ENCODE measurements around the gene ZNF502.

ZNF502 gene

GRCh38 chr3:44687898-44688297 is 24.6 kb upstream of the ZNF502 start:
- Histone ChIP-seq H3K4me1 (ENCODE audit: control insufficient read depth, insufficient read depth, low read length, unreplicated experiment) (peaks cover 3% of the 10 kb centered on the region), H3K4me3 (ENCODE audit: low read depth, low read length) (no peak overlapping the region), H3K79me2 (ENCODE audit: control insufficient read depth, insufficient read depth, low read length, unreplicated experiment) (no peaks in the 10 kb centered on the region), H3K36me3 (ENCODE audit: insufficient read depth, low read length) (peaks cover 13% of the 10 kb centered on the region; the same call in 1 of the 2 replicates), H2AFZ (ENCODE audit: low read length, unreplicated experiment) (no peak overlapping the region), H3K27me3 (ENCODE audit: insufficient read depth, low read length) (peaks cover 20% of the 10 kb centered on the region; the same call in 1 of the 2 replicates), H3K27ac (ENCODE audit: low read depth, low read length) (no peak overlapping the region)

- no peaks in the 10 kb centered on the region for H3K27me3 ChIP-seq (ENCODE audit: insufficient read depth, low read length)
These were observed 9.0 kb downstream of the ZNF502 start for GRCh38 chr3:44721231-44722102.

GRCh38 chr3:44722103-44722401 is 9.6 kb downstream of the ZNF502 start:
- H3K36me3 ChIP-seq (ENCODE audit: insufficient read depth, low read length), result peaks cover 59% of the 10 kb centered on the region

More at GRCh38 chr3:44721231-44722102, 9.0 kb downstream of the ZNF502 start:
- peaks cover 65% of the 10 kb centered on the region for H3K36me3 ChIP-seq (ENCODE audit: insufficient read depth, low read length)
- H3K4me3 ChIP-seq (ENCODE audit: low read depth, low read length), result no peak overlapping the region
- H3K79me2 ChIP-seq (ENCODE audit: control insufficient read depth, insufficient read depth, low read length, unreplicated experiment), result no peaks in the 10 kb centered on the region
- H3K4me1 ChIP-seq (ENCODE audit: control insufficient read depth, insufficient read depth, low read length, unreplicated experiment), result no peaks in the 10 kb centered on the region
- no peak overlapping the region for H2AFZ ChIP-seq (ENCODE audit: low read length, unreplicated experiment)
- no peak overlapping the region for H3K27ac ChIP-seq (ENCODE audit: low read depth, low read length)

GRCh38 chr3:44729384-44729910 is 17.0 kb downstream of the ZNF502 start, which contains the start of gene ZNF501:
ZNF501 (plus strand) TSS chr3:44729635; CDS start chr3:44734422, 4,787 bp downstream.
- Histone ChIP-seq H3K4me3 (ENCODE audit: low read depth, low read length) (peak within 1 kb of the TSS; percentile 78), H3K79me2 (ENCODE audit: control insufficient read depth, insufficient read depth, low read length, unreplicated experiment) (no peaks in the 10 kb centered on the region), H3K27ac (ENCODE audit: low read depth, low read length) (peak within 1 kb of the TSS; percentile 5; the same call in 1 of the 2 replicates), H3K36me3 (ENCODE audit: insufficient read depth, low read length) (peaks cover 47% of the 10 kb centered on the region), H2AFZ (ENCODE audit: low read length, unreplicated experiment) (peak within 1 kb of the TSS; percentile 92), H3K27me3 (ENCODE audit: insufficient read depth, low read length) (no peaks in the 10 kb centered on the region), H3K4me1 (ENCODE audit: control insufficient read depth, insufficient read depth, low read length, unreplicated experiment) (no peaks in the 10 kb centered on the region)

More at GRCh38 chr3:44722103-44722401, 9.6 kb downstream of the ZNF502 start:
- Histone ChIP-seq H3K4me1 (ENCODE audit: control insufficient read depth, insufficient read depth, low read length, unreplicated experiment) (no peaks in the 10 kb centered on the region), H3K27me3 (ENCODE audit: insufficient read depth, low read length) (no peaks in the 10 kb centered on the region), H3K27ac (ENCODE audit: low read depth, low read length) (no peak overlapping the region), H3K79me2 (ENCODE audit: control insufficient read depth, insufficient read depth, low read length, unreplicated experiment) (no peaks in the 10 kb centered on the region), H3K4me3 (ENCODE audit: low read depth, low read length) (no peak overlapping the region), H2AFZ (ENCODE audit: low read length, unreplicated experiment) (no peak overlapping the region)

GRCh38 chr3:44734646-44735168 is 22.2 kb downstream of the ZNF502 start:
- H3K27me3 ChIP-seq (ENCODE audit: insufficient read depth, low read length), result no peaks in the 10 kb centered on the region
- H3K27ac ChIP-seq (ENCODE audit: low read depth, low read length), result no peak overlapping the region
- no peak overlapping the region for H2AFZ ChIP-seq (ENCODE audit: low read length, unreplicated experiment)
- no peaks in the 10 kb centered on the region for H3K4me1 ChIP-seq (ENCODE audit: control insufficient read depth, insufficient read depth, low read length, unreplicated experiment)
- H3K79me2 ChIP-seq (ENCODE audit: control insufficient read depth, insufficient read depth, low read length, unreplicated experiment), result no peaks in the 10 kb centered on the region
- peaks cover 66% of the 10 kb centered on the region for H3K36me3 ChIP-seq (ENCODE audit: insufficient read depth, low read length)
- H3K4me3 ChIP-seq (ENCODE audit: low read depth, low read length), result no peak overlapping the region

- Histone ChIP-seq H3K4me1 (ENCODE audit: control insufficient read depth, insufficient read depth, low read length, unreplicated experiment) (peaks cover 5% of the 10 kb centered on the region), H3K79me2 (ENCODE audit: control insufficient read depth, insufficient read depth, low read length, unreplicated experiment) (peaks cover 68% of the 10 kb centered on the region), H2AFZ (ENCODE audit: low read length, unreplicated experiment) (peak overlapping the region; percentile 90), H3K27me3 (ENCODE audit: insufficient read depth, low read length) (no peaks in the 10 kb centered on the region), H3K36me3 (ENCODE audit: insufficient read depth, low read length) (peaks cover 52% of the 10 kb centered on the region), H3K27ac (ENCODE audit: low read depth, low read length) (peak overlapping the region; percentile 63), H3K4me3 (ENCODE audit: low read depth, low read length) (peak overlapping the region; percentile 80)
These were observed 48.6 kb downstream of the ZNF502 start for GRCh38 chr3:44761101-44761423.

- Histone ChIP-seq H3K27ac (ENCODE audit: low read depth, low read length) (peak within 1 kb of the TSS; percentile 63), H3K27me3 (ENCODE audit: insufficient read depth, low read length) (no peaks in the 10 kb centered on the region), H3K4me3 (ENCODE audit: low read depth, low read length) (peak within 1 kb of the TSS; percentile 80), H3K4me1 (ENCODE audit: control insufficient read depth, insufficient read depth, low read length, unreplicated experiment) (peaks cover 5% of the 10 kb centered on the region), H3K79me2 (ENCODE audit: control insufficient read depth, insufficient read depth, low read length, unreplicated experiment) (peaks cover 73% of the 10 kb centered on the region), H3K36me3 (ENCODE audit: insufficient read depth, low read length) (peaks cover 51% of the 10 kb centered on the region), H2AFZ (ENCODE audit: low read length, unreplicated experiment) (peak within 1 kb of the TSS; percentile 90)
These were observed 49.1 kb downstream of the ZNF502 start, which contains the start of the genes KIAA1143 and KIF15 for GRCh38 chr3:44761424-44762169. KIAA1143 (minus strand) TSS chr3:44761619; CDS start chr3:44761602, 17 bp downstream. KIF15 (plus strand) TSS chr3:44761794; CDS start chr3:44761866, 72 bp downstream.

- peaks cover 73% of the 10 kb centered on the region for H3K79me2 ChIP-seq (ENCODE audit: control insufficient read depth, insufficient read depth, low read length, unreplicated experiment)
- peak overlapping the region; percentile 80 for H3K4me3 ChIP-seq (ENCODE audit: low read depth, low read length)
- H3K4me1 ChIP-seq (ENCODE audit: control insufficient read depth, insufficient read depth, low read length, unreplicated experiment), result peaks cover 5% of the 10 kb centered on the region
- H3K27me3 ChIP-seq (ENCODE audit: insufficient read depth, low read length), result no peaks in the 10 kb centered on the region
- H2AFZ ChIP-seq (ENCODE audit: low read length, unreplicated experiment), result peak overlapping the region; percentile 52
- peaks cover 45% of the 10 kb centered on the region for H3K36me3 ChIP-seq (ENCODE audit: insufficient read depth, low read length)
- peak overlapping the region; percentile 59 for H3K27ac ChIP-seq (ENCODE audit: low read depth, low read length)
These were observed 49.8 kb downstream of the ZNF502 start for GRCh38 chr3:44762170-44762677.

GRCh38 chr3:44762690-44763089 is 50.2 kb downstream of the ZNF502 start:
- peaks cover 44% of the 10 kb centered on the region for H3K36me3 ChIP-seq (ENCODE audit: insufficient read depth, low read length)
- peak overlapping the region; percentile 52 for H2AFZ ChIP-seq (ENCODE audit: low read length, unreplicated experiment)
- peak overlapping the region; percentile 80 for H3K4me3 ChIP-seq (ENCODE audit: low read depth, low read length)
- peaks cover 73% of the 10 kb centered on the region for H3K79me2 ChIP-seq (ENCODE audit: control insufficient read depth, insufficient read depth, low read length, unreplicated experiment)
- H3K27me3 ChIP-seq (ENCODE audit: insufficient read depth, low read length), result no peaks in the 10 kb centered on the region
- H3K4me1 ChIP-seq (ENCODE audit: control insufficient read depth, insufficient read depth, low read length, unreplicated experiment), result peaks cover 5% of the 10 kb centered on the region
- H3K27ac ChIP-seq (ENCODE audit: low read depth, low read length), result peak overlapping the region; percentile 59

GRCh38 chr3:44764248-44764647 is 51.8 kb downstream of the ZNF502 start:
- Histone ChIP-seq H3K36me3 (ENCODE audit: insufficient read depth, low read length) (peaks cover 38% of the 10 kb centered on the region), H3K4me3 (ENCODE audit: low read depth, low read length) (no peak overlapping the region), H3K27ac (ENCODE audit: low read depth, low read length) (no peak overlapping the region), H2AFZ (ENCODE audit: low read length, unreplicated experiment) (no peak overlapping the region), H3K79me2 (ENCODE audit: control insufficient read depth, insufficient read depth, low read length, unreplicated experiment) (peaks cover 66% of the 10 kb centered on the region), H3K4me1 (ENCODE audit: control insufficient read depth, insufficient read depth, low read length, unreplicated experiment) (peaks cover 5% of the 10 kb centered on the region), H3K27me3 (ENCODE audit: insufficient read depth, low read length) (no peaks in the 10 kb centered on the region)
